OCI-LY1 (cell line): Measurements from ENCODE around the gene PDE9A.

Experiments
- CTCF ChIP-seq: fragments of 200-600 bp; sonication (generic), shearing (Covaris generic); IDR thresholded peaks from 2 replicates; pipeline ENCODE4 v1.5.1; 2017; ENCODE audit warnings: mild to moderate bottlenecking, antibody characterized with exemption, low read length, moderate library complexity, mixed read lengths
- EZH2 ChIP-seq: fragments of 200-600 bp; sonication (generic), shearing (Covaris generic); IDR thresholded peaks from 2 replicates; pipeline ENCODE4 v1.8.0; 2017; ENCODE audit warnings: borderline replicate concordance, mixed run types, mild to moderate bottlenecking, antibody characterized with exemption, low read length, moderate library complexity, mixed read lengths

- TF ChIP-seq CTCF (no peak), EZH2 (no peak)
These were observed 110.4 kb downstream of the PDE9A start for GRCh38 chr21:42763581-42764442.
